HG02943 (cell line): ENCODE results near the gene FLNC.

ENCODE experiments used
- ATAC-seq: cut with Tn5 transposase; IDR thresholded peaks from one replicate; pipeline ENCODE4 v1.9.1; 2021; ENCODE audit warnings: mild to moderate bottlenecking, low read depth, moderate library complexity; ENCODE audit not compliant: unreplicated experiment

The FLNC gene

GRCh38 chr7:128801667-128802418 lies 28.4 kb upstream of the FLNC start:
- no peak for ATAC-seq

GRCh38 chr7:128804484-128804883 lies 25.7 kb upstream of the FLNC start:
- no peak for ATAC-seq

- no peak for ATAC-seq
Observed at GRCh38 chr7:128805225-128805624, 25.0 kb upstream of the FLNC start.

- ATAC-seq, result no peak
Observed at GRCh38 chr7:128807191-128807590, 23.0 kb upstream of the FLNC start.

- no peak for ATAC-seq
Observed at GRCh38 chr7:128809363-128809762, 20.8 kb upstream of the FLNC start.

- ATAC-seq, result no peak
Observed at GRCh38 chr7:128810473-128810872, 19.7 kb upstream of the FLNC start.

GRCh38 chr7:128810997-128811396 lies 19.2 kb upstream of the FLNC start:
- ATAC-seq, result no peak

- ATAC-seq, result no peak
Observed at GRCh38 chr7:128811631-128812430, 18.4 kb upstream of the FLNC start.

- ATAC-seq, result no peak
Observed at GRCh38 chr7:128812514-128813168, 17.6 kb upstream of the FLNC start.

GRCh38 chr7:128814499-128814898 lies 15.7 kb upstream of the FLNC start:
- no peak for ATAC-seq

- ATAC-seq, result no peak
Observed at GRCh38 chr7:128815289-128815942, 14.8 kb upstream of the FLNC start.

- no peak for ATAC-seq
Observed at GRCh38 chr7:128818694-128819093, 11.5 kb upstream of the FLNC start.

- no peak for ATAC-seq
Observed at GRCh38 chr7:128821724-128822123, 8.5 kb upstream of the FLNC start.

GRCh38 chr7:128826512-128826911 lies 3.7 kb upstream of the FLNC start:
- ATAC-seq, result no peak

- ATAC-seq, result no peak
Observed at GRCh38 chr7:128826916-128827247, 3.3 kb upstream of the FLNC start.

- ATAC-seq, result no peak
Observed at GRCh38 chr7:128827248-128827958, 2.8 kb upstream of the FLNC start.

GRCh38 chr7:128827971-128828711 lies 2.1 kb upstream of the FLNC start:
- ATAC-seq, result no peak

GRCh38 chr7:128829391-128830166 lies 627 bp upstream of the FLNC start:
- ATAC-seq, result no peak
